Non-pigmented ciliary epithelial cell (primary cell): ENCODE data around the gene MAGEA4.
"Not testable (repeated sequence)": the region's sequence is repeated elsewhere in the genome, so short reads cannot be mapped to it uniquely, and the experiment has no call there.

Experiments used
- DNase-seq: peaks from one replicate; pipeline ENCODE4 v3.0.0-alpha.2; 2010; ENCODE audit warnings: low read depth

Gene MAGEA4

GRCh38 chrX:151912780-151913179 is at the start of gene MAGEA4:
TSS of gene MAGEA4 (plus strand) at chrX:151912889. CDS start at chrX:151923665, 10,776 bp downstream.
- no peak for DNase-seq

- peak; percentile 70 for DNase-seq
Measured at GRCh38 chrX:151870602-151871001, 42.1 kb upstream of the MAGEA4 start.

- peak; percentile 80 for DNase-seq
Measured at GRCh38 chrX:151871244-151871643, 41.4 kb upstream of the MAGEA4 start.

- no peak for DNase-seq
Measured at GRCh38 chrX:151873096-151873495, 39.6 kb upstream of the MAGEA4 start.

GRCh38 chrX:151875270-151876026 is 37.2 kb upstream of the MAGEA4 start:
- DNase-seq, result no peak

GRCh38 chrX:151878574-151878973 is 34.1 kb upstream of the MAGEA4 start:
- DNase-seq, result no peak

GRCh38 chrX:151879856-151880255 is 32.8 kb upstream of the MAGEA4 start:
- no peak for DNase-seq

GRCh38 chrX:151880895-151881294 is 31.8 kb upstream of the MAGEA4 start:
- DNase-seq, result no peak

- DNase-seq, result no peak
Measured at GRCh38 chrX:151889421-151889820, 23.3 kb upstream of the MAGEA4 start.

- peak; percentile 18 for DNase-seq
Measured at GRCh38 chrX:151896734-151897474, 15.8 kb upstream of the MAGEA4 start.

- DNase-seq, result no peak
Measured at GRCh38 chrX:151899622-151900021, 13.1 kb upstream of the MAGEA4 start.

- DNase-seq, result no peak
Measured at GRCh38 chrX:151901826-151902225, 10.9 kb upstream of the MAGEA4 start.

GRCh38 chrX:151902813-151903591 is 9.7 kb upstream of the MAGEA4 start:
- peak; percentile 67 for DNase-seq

- DNase-seq, result no peak
Measured at GRCh38 chrX:151904989-151905388, 7.7 kb upstream of the MAGEA4 start.

- no peak for DNase-seq
Measured at GRCh38 chrX:151912221-151912620, 468 bp upstream of the MAGEA4 start.

GRCh38 chrX:151918736-151919135 is 6.0 kb downstream of the MAGEA4 start:
- DNase-seq, result not testable (repeated sequence)

GRCh38 chrX:151919610-151920009 is 6.9 kb downstream of the MAGEA4 start:
- DNase-seq, result no peak

GRCh38 chrX:151920101-151920500 is 7.4 kb downstream of the MAGEA4 start:
- no peak for DNase-seq

- DNase-seq, result no peak
Measured at GRCh38 chrX:151920530-151920929, 7.8 kb downstream of the MAGEA4 start.

GRCh38 chrX:151921292-151921691 is 8.6 kb downstream of the MAGEA4 start:
- DNase-seq, result no peak

GRCh38 chrX:151921866-151922265 is 9.2 kb downstream of the MAGEA4 start:
- no peak for DNase-seq

GRCh38 chrX:151922692-151923091 is 10.0 kb downstream of the MAGEA4 start:
- DNase-seq, result no peak

- DNase-seq, result no peak
Measured at GRCh38 chrX:151923648-151924047, 11.0 kb downstream of the MAGEA4 start.
